CD14-positive monocyte (primary cell): ENCODE results near the gene PLAAT3. TPM values are rescaled to one million over a fixed set of nuclear protein-coding genes. Genes with fewer than 3 reads are reported as not detected.
"Not testable (repeated sequence)": the region's sequence is repeated elsewhere in the genome, so short reads cannot be mapped to it uniquely, and the experiment has no call there.

Experiments
- DNase-seq, 3 donors: peaks; one replicate each; pipeline ENCODE4 v3.0.0-alpha.2; 2011 to 2022
- H2AFZ ChIP-seq: 2 replicates; pipeline ENCODE4 v1.6.0; 2012; ENCODE audit warnings: mild to moderate bottlenecking, low read depth, low read length, inconsistent platforms; ENCODE audit not compliant: insufficient read depth, poor library complexity, severe bottlenecking
- H3K27ac ChIP-seq, 2 donors: 1 replicate in 1 of 2; 2 replicates in 1 of 2; pipeline ENCODE4 v1.5.1; 2012 to 2013; ENCODE audit warnings: low read length in 2 of 2, control low read depth in 1 of 2, inconsistent platforms in 1 of 2, low read depth in 1 of 2, mild to moderate bottlenecking in 1 of 2
- H3K27me3 ChIP-seq, 2 donors: one replicate each; pipeline versions ENCODE4 v1.6.0 to v1.6.1; 2011 to 2013; ENCODE audit warnings: low read length in 2 of 2; ENCODE audit not compliant: control insufficient read depth in 2 of 2, insufficient read depth in 2 of 2
- H3K36me3 ChIP-seq, 2 donors: replicated peaks in 1 of 2; 1 replicate in 1 of 2; 2 replicates in 1 of 2; pipeline versions ENCODE4 v1.5.1 to v1.6.1; 2012 to 2013; ENCODE audit warnings: low read length in 2 of 2, control low read depth in 1 of 2, inconsistent platforms in 1 of 2, mild to moderate bottlenecking in 1 of 2; ENCODE audit not compliant: insufficient read depth in 2 of 2, control insufficient read depth in 1 of 2
- H3K4me1 ChIP-seq, 2 donors: 1 replicate in 1 of 2; 2 replicates in 1 of 2; pipeline versions ENCODE4 v1.5.1 to v1.6.1; 2012 to 2013; ENCODE audit warnings: low read length in 2 of 2, control low read depth in 1 of 2, inconsistent platforms in 1 of 2, mild to moderate bottlenecking in 1 of 2, moderate library complexity in 1 of 2; ENCODE audit not compliant: insufficient read depth in 2 of 2, control insufficient read depth in 1 of 2
- H3K4me2 ChIP-seq: replicated peaks from 2 replicates; pipeline ENCODE3; 2012; ENCODE audit warnings: low read length, moderate library complexity, mild to moderate bottlenecking; ENCODE audit not compliant: poor library complexity, severe bottlenecking; ENCODE audit errors: extremely low read depth
- H3K4me3 ChIP-seq, 3 experiments: fragments of 200-600 bp in 1 of 3; sonication (generic) in 1 of 3; replicated peaks in 1 of 3; 1 replicate in 2 of 3; 2 replicates in 1 of 3; pipeline ENCODE4 v1.5.1; 2011 to 2013; ENCODE audit warnings: low read length in 3 of 3, mild to moderate bottlenecking in 3 of 3, control low read depth in 2 of 3, low read depth in 2 of 3, inconsistent platforms in 1 of 3, moderate library complexity in 1 of 3
- H3K79me2 ChIP-seq: 2 replicates; pipeline ENCODE4 v1.6.0; 2012; ENCODE audit warnings: mild to moderate bottlenecking, control low read depth, inconsistent platforms, low read length, moderate library complexity; ENCODE audit not compliant: insufficient read depth
- H3K9ac ChIP-seq: 2 replicates; pipeline ENCODE4 v1.6.0; 2017; ENCODE audit warnings: low read length, mild to moderate bottlenecking; ENCODE audit not compliant: insufficient read depth, poor library complexity, severe bottlenecking
- H3K9me3 ChIP-seq, 2 donors: replicated peaks in 1 of 2; 1 replicate in 1 of 2; 2 replicates in 1 of 2; pipeline versions ENCODE4 v1.5.1 to v1.6.1; 2012 to 2013; ENCODE audit warnings: low read length in 2 of 2, control low read depth in 1 of 2; ENCODE audit not compliant: control insufficient read depth in 1 of 2, insufficient read depth in 1 of 2
- H4K20me1 ChIP-seq: 2 replicates; pipeline ENCODE4 v1.6.0; 2012; ENCODE audit warnings: mild to moderate bottlenecking, low read length, control low read depth, moderate library complexity; ENCODE audit not compliant: insufficient read depth
- H3K27ac Mint-ChIP-seq, 7 donors: one replicate each; pipeline ENCODE4 v1.8.0; 2020; ENCODE audit warnings: mild to moderate bottlenecking in 7 of 7, mixed read lengths in 7 of 7, moderate library complexity in 6 of 7, inconsistent platforms in 2 of 7
- H3K27me3 Mint-ChIP-seq, 3 donors: one replicate each; pipeline ENCODE4 v1.8.0; 2021 to 2022; ENCODE audit warnings: low read depth in 3 of 3, mild to moderate bottlenecking in 3 of 3, mixed read lengths in 3 of 3, moderate library complexity in 3 of 3, inconsistent platforms in 1 of 3
- H3K36me3 Mint-ChIP-seq, 2 donors: one replicate each; pipeline ENCODE4 v1.8.0; 2020; ENCODE audit warnings: mixed read lengths in 2 of 2, inconsistent platforms in 1 of 2, mild to moderate bottlenecking in 1 of 2
- H3K4me1 Mint-ChIP-seq: one replicate; pipeline ENCODE4 v1.8.0; 2020; ENCODE audit warnings: mild to moderate bottlenecking, mixed read lengths
- H3K4me3 Mint-ChIP-seq, 2 donors: one replicate each; pipeline ENCODE4 v1.8.0; 2020; ENCODE audit warnings: mild to moderate bottlenecking in 2 of 2, mixed read lengths in 2 of 2, moderate library complexity in 1 of 2
- H3K9me3 Mint-ChIP-seq, 7 donors: one replicate each; pipeline ENCODE4 v1.8.0; 2020 to 2022; ENCODE audit warnings: mixed read lengths in 7 of 7, mild to moderate bottlenecking in 6 of 7, moderate library complexity in 6 of 7, inconsistent platforms in 2 of 7
- CTCF ChIP-seq: fragments of 200-600 bp; IDR thresholded peaks from one replicate; pipeline ENCODE4 v1.8.0; 2022; ENCODE audit warnings: antibody characterized with exemption, mild to moderate bottlenecking
- WGBS: methylation state at CpG from one replicate; pipeline ENCODE4 v1.1.5; 2013; ENCODE audit warnings: missing lambda C conversion rate; ENCODE audit not compliant: insufficient coverage; 5-methylcytosine and 5-hydroxymethylcytosine counted together
- intact Hi-C, 2 donors: fragments of 100-400 bp; cut with micrococcal nuclease; formaldehyde crosslinking; loops; one replicate each; pipeline versions ENCODE4 v1.15.0 to v1.15.1; 2023
- polyA plus RNA-seq, 3 donors: library from polyadenylated mRNA; depleted of rRNA in 1 of 3; unstranded in 2 of 3; stranded (reverse) in 1 of 3; fragments of 300-500 nt in 2 of 3; fragments of >200 nt in 1 of 3; fragmentation: Illumina TruSeq in 2 of 3; gene quantifications; 1 replicate in 2 of 3; 2 replicates in 1 of 3; pipeline ENCODE4 v1.2.3, GENCODE V29; 2012 to 2021

Gene PLAAT3
- polyA plus RNA-seq, 3 donors = 20.2 to 67.3 (median 34.2) TPM

- Mint-ChIP-seq H3K36me3 (no peaks in the 10 kb centered on the region), H3K27me3 (peaks cover 6 to 16% (median 8%) of the 10 kb centered on the region in 3 donors), H3K9me3 (peaks cover 0 to 7% (median 1%) of the 10 kb centered on the region in 7 donors), H3K4me3 (no peak overlapping the region), H3K4me1 (peaks cover 18% of the 10 kb centered on the region), H3K27ac (no peak overlapping the region)
- Histone ChIP-seq H2AFZ (no peak overlapping the region), H4K20me1 (no peaks in the 10 kb centered on the region), H3K9me3 (no peaks in the 10 kb centered on the region), H3K27ac (no peak overlapping the region), H3K4me1 (peaks cover 5 to 6% of the 10 kb centered on the region in 2 donors), H3K4me3 (no peak overlapping the region), H3K79me2 (no peaks in the 10 kb centered on the region), H3K36me3 (no peaks in the 10 kb centered on the region), H3K4me2 (no peak overlapping the region), H3K9ac (no peak overlapping the region), H3K27me3 (peaks cover 0 to 3% of the 10 kb centered on the region in 2 donors)
- intact Hi-C loops = no loop called here
- no CpG with 5 or more reads among the region's 2 CpGs for WGBS
- no peak for TF ChIP-seq CTCF
- no peak for DNase-seq
These were observed 84.2 kb downstream of the PLAAT3 start for GRCh38 chr11:63530021-63530420.

- H3K79me2 ChIP-seq, DNase-seq, H3K4me1 ChIP-seq, H3K9me3 ChIP-seq, H3K4me2 ChIP-seq, H3K36me3 ChIP-seq, H3K4me3 Mint-ChIP-seq, H3K27ac ChIP-seq, H3K27ac Mint-ChIP-seq, H2AFZ ChIP-seq, H4K20me1 ChIP-seq, H3K9me3 Mint-ChIP-seq, H3K27me3 ChIP-seq, H3K36me3 Mint-ChIP-seq, H3K4me3 ChIP-seq, intact Hi-C loops, H3K9ac ChIP-seq: not testable (repeated sequence)
- Mint-ChIP-seq H3K4me1 (peaks cover 18% of the 10 kb centered on the region), H3K27me3 (peaks cover 6 to 17% (median 8%) of the 10 kb centered on the region in 3 donors)
- 91% methylated on average over 4 of the region's 6 CpGs for WGBS
These were observed 84.9 kb downstream of the PLAAT3 start for GRCh38 chr11:63529373-63529772.

- H3K27ac Mint-ChIP-seq, H3K36me3 ChIP-seq, H3K36me3 Mint-ChIP-seq, H2AFZ ChIP-seq, H3K9me3 ChIP-seq, intact Hi-C loops, H3K4me3 ChIP-seq, H3K4me2 ChIP-seq, H3K27ac ChIP-seq, H3K4me1 ChIP-seq, H3K9ac ChIP-seq, DNase-seq, H3K27me3 ChIP-seq, H3K79me2 ChIP-seq, H4K20me1 ChIP-seq: not testable (repeated sequence)
- 92% methylated on average over 1 of the region's 3 CpGs for WGBS
- Mint-ChIP-seq H3K4me1 (peaks cover 18% of the 10 kb centered on the region), H3K4me3 (peak overlapping the region in 1 of 2 donors; percentile 6), H3K9me3 (peaks cover 3 to 13% (median 5%) of the 10 kb centered on the region in 7 donors), H3K27me3 (peaks cover 4 to 13% (median 6%) of the 10 kb centered on the region in 3 donors)
These were observed 85.4 kb downstream of the PLAAT3 start for GRCh38 chr11:63528729-63529278.

GRCh38 chr11:63528156-63528555 lies 86.1 kb downstream of the PLAAT3 start:
- H3K9me3 ChIP-seq, H3K4me1 ChIP-seq, H3K4me3 Mint-ChIP-seq, H4K20me1 ChIP-seq, H3K27ac ChIP-seq, H3K9ac ChIP-seq, H3K4me3 ChIP-seq, H3K36me3 ChIP-seq, H3K79me2 ChIP-seq, H3K27me3 ChIP-seq, H2AFZ ChIP-seq, H3K27me3 Mint-ChIP-seq, H3K4me2 ChIP-seq, H3K27ac Mint-ChIP-seq, DNase-seq, intact Hi-C loops, H3K36me3 Mint-ChIP-seq: not testable (repeated sequence)
- WGBS = no CpG with 5 or more reads among the region's 11 CpGs
- Mint-ChIP-seq H3K9me3 (peaks cover 6 to 16% (median 10%) of the 10 kb centered on the region in 7 donors), H3K4me1 (peaks cover 18% of the 10 kb centered on the region)
